LNCAP (cell line): ENCODE measurements around the gene ART5.

Source experiments
- TF ChIP-seq, protein P1 (sequence below): fragments of 450-650 bp; IDR thresholded peaks from 2 replicates; pipeline ENCODE4 v1.5.1; 2017; ENCODE audit warnings: mild to moderate bottlenecking

Gene ART5

DNA sequence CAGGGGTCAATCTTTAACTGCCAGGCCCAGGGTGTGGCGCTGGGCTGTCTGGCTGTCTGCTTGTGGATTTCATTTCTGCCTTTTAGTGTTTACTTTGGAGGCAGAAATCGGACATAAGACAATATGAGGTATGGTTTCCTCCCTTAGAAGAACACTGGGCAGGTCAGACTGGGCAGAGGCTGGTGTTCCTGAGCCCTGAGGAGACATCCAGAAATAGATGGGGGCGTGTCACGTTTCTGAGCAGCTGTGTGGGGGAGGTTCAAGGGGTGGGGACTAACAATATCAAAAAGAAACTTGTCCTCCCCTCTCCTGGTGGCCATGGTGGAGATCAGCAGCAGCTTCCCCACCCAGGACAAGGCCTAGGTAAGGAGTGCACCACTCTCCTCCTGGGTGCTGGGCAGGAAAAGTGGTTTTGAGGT is 3.0 kb upstream of the ART5 start, which contains the start of gene ART1:
ART1 (plus strand) TSS at position 312 of the 419 bp plus-strand sequence. CDS start 14,086 bp downstream, outside the sequence.
- TF ChIP-seq, protein P1, sequence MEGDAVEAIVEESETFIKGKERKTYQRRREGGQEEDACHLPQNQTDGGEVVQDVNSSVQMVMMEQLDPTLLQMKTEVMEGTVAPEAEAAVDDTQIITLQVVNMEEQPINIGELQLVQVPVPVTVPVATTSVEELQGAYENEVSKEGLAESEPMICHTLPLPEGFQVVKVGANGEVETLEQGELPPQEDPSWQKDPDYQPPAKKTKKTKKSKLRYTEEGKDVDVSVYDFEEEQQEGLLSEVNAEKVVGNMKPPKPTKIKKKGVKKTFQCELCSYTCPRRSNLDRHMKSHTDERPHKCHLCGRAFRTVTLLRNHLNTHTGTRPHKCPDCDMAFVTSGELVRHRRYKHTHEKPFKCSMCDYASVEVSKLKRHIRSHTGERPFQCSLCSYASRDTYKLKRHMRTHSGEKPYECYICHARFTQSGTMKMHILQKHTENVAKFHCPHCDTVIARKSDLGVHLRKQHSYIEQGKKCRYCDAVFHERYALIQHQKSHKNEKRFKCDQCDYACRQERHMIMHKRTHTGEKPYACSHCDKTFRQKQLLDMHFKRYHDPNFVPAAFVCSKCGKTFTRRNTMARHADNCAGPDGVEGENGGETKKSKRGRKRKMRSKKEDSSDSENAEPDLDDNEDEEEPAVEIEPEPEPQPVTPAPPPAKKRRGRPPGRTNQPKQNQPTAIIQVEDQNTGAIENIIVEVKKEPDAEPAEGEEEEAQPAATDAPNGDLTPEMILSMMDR, result no peak

DNA sequence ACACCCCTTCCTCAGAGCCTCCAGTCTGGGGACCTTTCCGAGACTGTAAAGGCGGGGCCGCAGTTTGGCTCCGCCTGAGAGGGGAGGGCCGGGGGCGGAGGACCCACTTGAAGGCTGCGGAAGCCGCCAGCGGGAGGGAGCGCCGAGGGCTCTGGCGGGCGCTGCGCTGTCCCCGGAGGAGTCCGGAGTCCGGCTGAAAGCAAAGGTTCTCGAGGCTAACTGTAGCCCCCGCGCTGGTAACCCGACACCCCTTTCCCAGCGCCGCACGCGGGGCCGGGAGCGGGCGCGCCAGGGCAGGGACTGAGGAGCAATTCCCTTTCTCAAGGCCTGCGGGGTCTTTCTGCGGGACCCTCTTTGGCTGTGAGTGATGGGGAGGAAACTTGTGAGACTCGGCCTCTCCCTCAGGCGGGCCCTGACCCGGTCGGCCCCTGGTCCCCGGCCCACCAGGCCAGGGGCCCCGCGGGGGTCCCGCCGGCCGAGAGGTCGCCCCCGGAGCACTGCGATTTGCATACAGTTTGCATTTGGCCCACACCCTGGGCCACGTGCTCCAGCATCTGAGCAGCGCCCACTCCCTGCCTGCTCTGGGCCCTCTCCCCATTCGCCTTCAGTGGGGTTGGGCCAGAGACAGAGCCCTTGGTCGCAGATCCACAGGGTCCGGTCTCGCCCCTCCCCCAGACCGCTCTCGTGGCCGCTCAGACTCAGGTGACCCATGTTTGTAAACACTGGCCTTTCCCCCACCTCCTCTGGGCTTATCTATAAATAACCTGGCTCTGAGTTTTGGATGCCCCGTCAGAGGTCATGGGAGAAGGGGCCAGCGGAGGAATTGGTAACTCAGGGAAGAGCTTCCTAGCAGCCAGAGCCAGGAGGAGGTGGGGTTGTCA is 519 bp upstream of the ART5 start:
- TF ChIP-seq, protein P1, result no peak

DNA sequence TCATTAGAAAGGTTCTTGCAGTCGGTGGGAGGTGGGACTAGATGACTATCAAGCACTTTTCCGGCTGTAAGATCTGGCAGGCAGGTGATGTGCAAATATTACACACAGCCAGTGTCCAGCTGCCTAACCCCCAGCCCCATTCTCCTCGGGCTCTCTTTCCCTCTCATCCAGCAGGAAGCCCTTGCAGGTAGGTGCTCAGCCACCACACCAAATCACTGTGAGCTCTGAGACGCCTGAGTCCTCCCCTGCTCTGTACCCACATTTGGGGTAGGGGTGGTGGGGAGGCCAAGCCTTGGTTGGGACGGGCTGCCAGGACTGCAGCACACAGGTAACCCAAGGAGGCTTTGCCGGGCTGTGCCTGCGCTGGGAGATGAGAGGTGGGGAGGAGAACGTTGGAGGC is 601 bp downstream of the ART5 start:
- TF ChIP-seq, protein P1, result no peak

DNA sequence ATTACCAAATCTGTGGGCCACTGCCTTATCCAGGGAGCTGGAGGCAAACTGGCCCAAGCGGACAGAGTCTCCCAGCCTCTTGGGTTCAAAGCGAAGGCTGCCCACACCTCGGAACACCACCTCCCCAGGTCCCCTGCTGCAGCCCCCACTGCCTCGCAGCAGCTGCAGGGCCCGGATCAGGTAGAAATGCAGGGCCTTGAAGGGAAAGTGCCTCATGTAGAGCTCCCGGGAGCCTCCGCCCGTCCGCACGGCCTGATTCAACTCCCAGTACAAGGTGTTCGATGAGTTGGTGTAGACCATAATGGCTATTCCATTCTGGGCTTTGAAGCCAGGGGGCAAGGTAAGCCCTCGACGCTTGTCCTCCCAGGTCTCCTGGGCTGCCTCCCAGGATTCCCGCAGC is 2.0 kb downstream of the ART5 start:
- TF ChIP-seq, protein P1, result no peak

DNA sequence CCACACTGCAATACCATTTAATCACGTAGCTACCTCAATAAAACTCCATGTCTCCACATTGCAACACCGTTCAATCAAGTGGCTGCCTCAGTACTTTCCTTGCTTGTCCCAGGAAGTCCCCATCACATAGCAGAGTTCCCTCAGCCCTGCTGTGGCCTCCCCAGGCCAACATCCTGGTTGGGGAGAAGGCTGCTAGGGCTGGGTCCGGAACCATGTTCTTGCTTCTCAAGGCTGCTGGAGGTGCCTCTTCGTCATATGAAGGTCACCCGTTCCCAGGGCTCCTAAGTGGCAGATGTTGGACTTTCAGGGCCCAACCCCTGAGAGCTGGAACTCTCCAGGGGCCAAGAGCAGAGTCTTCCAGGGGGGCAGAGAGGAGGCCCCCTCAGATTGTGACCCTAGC is 3.3 kb downstream of the ART5 start:
- TF ChIP-seq, protein P1, result no peak

DNA sequence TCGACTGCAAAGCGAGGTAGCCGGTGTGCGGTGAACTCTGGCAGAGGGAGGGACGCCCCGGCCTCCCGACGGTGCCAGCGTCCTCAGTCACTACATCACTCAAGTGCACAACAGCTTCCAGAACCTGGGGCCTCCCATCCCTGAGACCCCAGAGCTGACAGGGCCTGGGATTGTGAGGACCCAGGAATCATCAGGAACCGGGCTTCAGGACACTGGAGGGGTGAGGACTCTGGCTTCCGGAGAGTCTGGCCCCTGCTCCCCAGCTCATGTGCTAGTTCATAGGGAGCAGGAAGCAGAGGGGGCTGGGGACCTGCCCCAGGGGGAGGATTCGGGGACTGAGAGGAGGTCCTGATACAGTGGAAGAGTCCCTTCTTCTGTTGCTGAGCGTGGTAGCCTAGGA is 4.6 kb downstream of the ART5 start:
- TF ChIP-seq, protein P1, result no peak

DNA sequence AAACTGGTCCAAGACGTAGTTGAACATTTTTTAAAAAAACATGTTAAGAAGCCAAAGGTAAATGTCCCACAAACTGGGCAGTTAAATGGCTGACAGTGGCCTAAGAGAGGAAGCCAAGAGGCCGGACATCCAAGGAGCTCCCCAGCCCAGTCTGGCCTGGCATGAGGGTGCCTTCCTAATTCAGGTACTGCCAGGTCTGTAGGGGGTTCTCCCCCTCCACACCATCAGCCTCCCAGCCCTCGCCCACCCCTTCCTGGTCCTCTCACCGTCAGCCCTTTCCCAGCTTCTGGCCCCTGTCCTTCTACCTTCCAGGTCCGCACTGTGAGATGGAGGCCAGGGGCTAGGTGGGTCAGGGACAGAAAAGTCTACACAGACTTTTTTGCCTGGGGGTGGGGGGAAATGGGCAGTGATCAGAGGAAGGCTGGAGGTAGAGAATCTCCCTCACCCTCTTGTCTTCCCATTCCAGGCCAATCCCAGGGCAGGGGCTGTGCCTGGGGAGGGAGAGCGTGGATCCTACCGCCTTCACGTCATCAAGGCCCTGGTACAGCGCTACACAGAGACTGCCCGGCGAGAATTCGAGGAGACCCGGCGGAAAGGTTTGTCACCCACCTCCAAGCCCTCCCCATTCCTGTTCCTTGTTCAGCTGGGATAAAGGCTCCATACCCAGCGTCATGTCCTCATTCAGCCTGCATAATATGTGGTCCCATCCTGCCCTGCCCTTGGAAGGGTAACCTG is 6.0 kb downstream of the ART5 start:
- TF ChIP-seq, protein P1, result no peak
